Sciatic nerve (tissue), 2 donors: ENCODE results near the gene CAPN7. TPM values are rescaled to one million over a fixed set of nuclear protein-coding genes. Genes with fewer than 3 reads are reported as not detected.

Experiments used
- ATAC-seq: fragments of 200-7000 bp; cut with Tn5 transposase; one replicate; pipeline ENCODE4 v1.9.1; 2020; ENCODE audit warnings: mild to moderate bottlenecking, moderate library complexity
- DNase-seq: peaks from one replicate; pipeline ENCODE4 v3.0.0-alpha.2; 2020; ENCODE audit warnings: low spot score
- intact Hi-C: fragments of 100-400 bp; cut with DNase I; formaldehyde crosslinking; loops from one replicate; pipeline ENCODE4 v1.14.2; 2022
- total RNA-seq: library from RNA; stranded (reverse); fragmentation: NEBNext Ultra II Directional; extraction: Animal tissue kit (Norgen Biotek cat#: 25700); gene quantifications from one replicate; pipeline ENCODE4 v1.2.1, GENCODE V29; 2021
- donor health status: DM: no; HTN: no; CAD: no.
- donor health status: DM: no; HTN: no; CAD: no.

CAPN7 gene
- total RNA-seq, 1 donor from 2014 or later: 68.4 TPM

DNA sequence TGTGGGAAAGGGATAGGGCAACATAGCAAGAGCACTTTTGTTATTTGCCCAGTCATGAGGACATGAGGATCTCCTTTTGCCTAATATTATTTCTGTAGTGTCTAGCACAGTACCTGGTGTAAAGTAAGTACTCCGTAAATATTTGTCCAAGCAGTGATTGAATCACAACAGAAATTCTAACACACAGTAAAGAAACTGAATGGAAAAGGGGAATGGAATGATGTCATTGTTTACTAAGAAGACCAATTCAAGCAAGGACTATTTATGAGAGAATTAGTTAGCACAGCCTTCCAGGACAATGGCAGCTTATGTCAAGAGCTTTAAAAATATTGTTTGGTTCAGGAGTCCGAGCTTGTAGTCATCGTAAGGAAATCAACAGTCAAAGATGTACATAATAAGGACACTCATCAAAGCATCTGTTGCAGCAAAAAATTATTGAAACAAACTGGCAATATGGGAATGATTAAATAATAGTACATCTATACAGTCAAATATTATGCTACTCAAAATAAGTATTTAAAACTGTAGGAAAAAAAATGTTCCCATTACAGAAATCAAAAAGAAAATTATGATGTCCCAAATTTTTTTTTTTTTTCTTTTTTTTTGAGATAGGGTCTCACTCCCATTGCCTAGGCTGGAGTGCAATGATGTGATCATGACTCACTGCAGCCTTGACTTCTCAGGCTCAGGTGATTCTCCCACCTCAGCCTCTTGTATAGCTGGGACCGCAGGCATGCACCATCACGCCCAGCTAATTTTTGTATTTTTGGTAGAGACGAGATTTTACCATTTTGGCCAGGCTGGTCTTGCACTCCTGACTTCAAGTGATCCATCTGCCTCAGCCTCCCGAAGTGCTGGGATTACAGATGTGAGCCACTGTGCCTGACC, 17.9 kb downstream of the CAPN7 start:
- DNase-seq (no peak), ATAC-seq (no peak)
- intact Hi-C loops: no loop called here

DNA sequence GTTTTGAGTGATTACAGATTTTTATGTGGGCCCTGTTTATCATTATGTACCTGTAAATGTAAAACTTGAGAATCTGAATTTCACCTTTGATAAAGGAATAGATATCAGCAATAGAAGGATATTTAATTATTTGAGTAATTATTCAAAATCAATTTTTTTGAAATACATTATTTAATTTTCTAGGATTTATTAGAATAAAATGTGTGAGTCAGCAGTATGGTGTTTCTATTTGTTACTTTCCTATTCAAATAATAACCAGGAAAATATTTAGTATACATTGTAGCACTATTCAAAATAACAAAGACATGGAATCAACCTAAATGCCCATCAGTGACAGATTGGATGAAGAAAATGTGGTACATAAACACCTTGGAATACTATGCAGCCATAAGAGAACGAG, 22.1 kb downstream of the CAPN7 start:
- no peak for ATAC-seq
- intact Hi-C loops: no loop called here
- DNase-seq: no peak

DNA sequence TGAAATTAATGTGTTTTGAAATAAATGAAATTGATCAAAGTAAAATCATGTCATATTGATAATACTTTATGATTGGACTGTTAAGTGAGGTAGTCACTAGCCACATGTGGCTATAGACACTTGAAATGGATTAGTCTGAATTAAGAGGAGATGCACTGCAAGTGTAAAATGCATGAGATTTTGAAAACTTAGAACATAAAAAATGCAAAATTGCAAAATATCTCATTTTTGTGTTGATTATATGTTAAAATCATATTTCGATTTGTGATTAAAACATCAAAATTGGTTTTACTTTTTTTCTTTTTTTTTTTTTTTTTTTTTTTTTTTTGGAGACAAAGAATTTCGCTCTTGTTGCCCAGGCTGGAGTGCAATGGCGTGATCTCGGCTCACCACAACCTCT, 23.2 kb downstream of the CAPN7 start:
- ATAC-seq: no peak
- DNase-seq: no peak
- intact Hi-C loops: no loop called here

DNA sequence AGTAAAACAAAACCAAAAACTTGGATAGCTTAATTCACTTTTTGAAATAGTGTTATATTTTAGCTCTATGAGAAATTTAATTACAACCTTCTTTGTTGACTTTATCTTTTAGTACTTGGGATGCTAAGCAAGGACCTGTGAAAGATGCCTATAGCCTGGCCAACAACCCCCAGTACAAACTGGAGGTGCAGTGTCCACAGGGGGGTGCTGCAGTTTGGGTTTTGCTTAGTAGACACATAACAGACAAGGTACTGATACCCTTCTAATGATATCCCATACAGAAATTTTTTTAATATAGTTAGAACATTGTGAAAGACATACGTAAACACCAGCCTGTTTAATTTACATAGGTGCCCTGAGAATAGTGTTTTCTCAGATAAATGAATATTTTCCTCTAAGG, 35.3 kb downstream of the CAPN7 start:
- DNase-seq: peak; percentile 66
- ATAC-seq: peak; percentile 86
- intact Hi-C loops: no loop called here

DNA sequence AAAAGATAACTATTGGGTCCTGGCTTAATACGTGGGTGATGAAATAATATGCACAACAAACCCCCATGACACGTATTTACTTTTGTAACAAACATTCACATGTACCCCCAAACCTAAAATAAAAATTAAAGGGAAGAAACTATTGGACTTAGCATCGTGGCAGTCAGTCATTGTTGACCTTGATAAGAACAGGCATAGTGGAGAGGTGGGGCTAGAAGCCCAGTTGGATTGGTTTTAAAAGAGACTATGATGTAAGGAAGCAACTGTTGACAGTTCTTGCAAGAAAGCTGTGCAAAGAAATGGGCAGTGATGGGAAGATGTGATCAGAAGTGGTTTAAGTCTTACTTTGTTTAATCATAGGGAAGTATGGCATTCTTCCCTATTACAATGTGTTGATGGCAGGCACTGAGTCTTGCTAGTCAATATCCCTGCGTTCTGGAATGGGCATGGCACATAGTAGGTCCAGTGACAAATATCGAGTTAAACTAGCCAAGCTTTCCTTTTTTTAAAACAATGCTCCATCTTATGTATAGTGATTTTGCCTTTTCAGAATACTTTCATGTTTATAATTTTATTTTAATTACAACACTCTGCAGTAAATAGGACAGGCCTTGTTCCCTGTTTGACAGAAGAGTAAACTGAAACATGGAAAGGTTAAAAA, 37.9 kb downstream of the CAPN7 start:
- intact Hi-C loops: no loop called here
- DNase-seq: no peak
- ATAC-seq: no peak

DNA sequence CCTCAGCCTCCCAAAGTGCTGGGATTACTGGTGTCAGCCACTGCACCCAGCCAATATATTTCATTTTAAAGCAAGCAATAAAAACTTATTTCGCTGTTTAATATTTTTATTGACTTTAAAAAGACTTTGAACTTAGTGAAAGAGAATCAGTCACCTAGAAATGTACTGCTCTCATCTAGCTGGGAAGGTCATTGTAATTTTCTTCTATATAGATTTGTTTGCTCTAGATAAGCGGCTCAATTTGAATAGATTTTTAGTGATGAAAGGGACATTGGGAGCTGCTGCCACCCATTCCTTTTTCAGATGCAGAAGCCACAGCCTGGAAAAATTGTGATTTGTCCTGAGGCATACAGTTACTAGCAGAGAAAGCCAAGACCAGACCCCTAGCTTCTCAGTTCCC, 40.1 kb downstream of the CAPN7 start:
- intact Hi-C loops: no loop called here
- ATAC-seq (no peak), DNase-seq (no peak)

DNA sequence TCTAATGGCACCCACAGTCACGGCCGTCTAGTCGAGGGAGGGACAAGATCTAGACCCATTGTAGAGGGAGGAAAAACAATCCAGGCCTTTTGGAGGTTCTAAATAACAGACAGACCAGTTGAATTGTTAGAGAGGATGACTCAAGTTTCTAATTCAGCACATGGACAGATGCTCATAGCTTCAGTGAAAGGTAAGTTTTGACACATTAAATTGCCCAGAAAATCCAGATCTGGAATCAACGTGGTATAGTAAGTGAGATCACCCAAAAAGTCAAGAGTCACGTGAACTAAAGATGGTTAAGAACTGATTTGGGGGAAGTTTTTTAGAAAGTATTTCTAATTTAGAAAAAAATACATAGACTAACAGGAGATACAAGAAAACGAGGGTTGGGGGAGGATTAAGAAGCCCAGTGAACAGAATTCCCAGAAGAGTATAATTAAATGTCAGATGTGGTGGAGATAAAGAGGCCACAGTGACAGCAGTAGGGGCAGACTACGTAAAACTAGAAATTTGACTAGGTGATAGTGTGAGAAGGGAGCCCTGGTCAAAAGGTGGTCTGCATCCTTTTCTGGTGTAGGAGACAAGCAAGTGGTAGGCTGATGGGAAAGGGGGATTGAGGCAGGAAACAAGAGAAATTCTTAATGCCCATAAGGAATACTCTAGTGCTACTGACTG, 47.1 kb downstream of the CAPN7 start:
- ATAC-seq: no peak
- intact Hi-C loops: no loop called here
- no peak for DNase-seq

DNA sequence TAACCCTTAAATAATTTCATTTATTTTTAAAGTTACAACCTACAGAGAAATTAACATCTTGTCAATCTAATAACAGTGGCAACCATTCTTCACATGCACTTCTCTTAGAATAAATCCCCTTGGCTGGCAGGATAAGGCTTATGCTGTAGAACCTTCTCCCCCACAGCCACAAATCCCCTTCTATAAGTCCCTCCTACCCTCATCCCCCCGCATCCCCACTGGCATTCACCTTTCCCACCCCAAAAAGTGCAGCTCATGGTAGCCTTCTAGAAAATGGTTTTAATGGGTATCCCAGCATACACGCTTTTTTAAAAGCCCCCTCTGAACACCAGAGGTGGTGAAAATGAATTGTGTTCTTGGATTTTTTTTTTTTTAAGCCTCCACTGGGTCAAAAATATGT, 49.2 kb downstream of the CAPN7 start:
- intact Hi-C loops: no loop called here
- ATAC-seq (no peak), DNase-seq (no peak)

DNA sequence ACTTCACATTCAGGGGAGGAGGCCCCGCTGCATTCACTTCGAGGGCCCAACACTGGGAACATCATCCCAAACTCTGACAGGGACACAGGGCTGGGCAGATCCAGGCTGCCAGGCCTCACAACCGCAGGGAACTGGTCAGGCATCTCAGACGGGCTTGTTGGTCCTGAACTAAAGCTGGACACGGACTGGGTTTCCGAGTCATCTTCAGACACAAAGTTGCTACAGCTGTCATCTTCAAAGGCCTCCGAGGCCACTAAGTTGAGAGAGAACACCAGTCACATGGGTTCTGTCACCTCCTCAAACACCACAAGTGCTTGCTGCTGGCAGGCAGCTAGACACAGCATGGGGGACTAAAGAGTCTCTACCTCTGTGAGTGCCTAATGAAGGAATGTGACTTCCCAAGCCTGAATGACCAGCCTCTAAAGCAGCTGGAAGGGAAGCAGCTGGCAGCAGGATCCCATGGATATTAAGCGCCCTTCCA, 50.9 kb downstream of the CAPN7 start:
- intact Hi-C loops: no loop called here

DNA sequence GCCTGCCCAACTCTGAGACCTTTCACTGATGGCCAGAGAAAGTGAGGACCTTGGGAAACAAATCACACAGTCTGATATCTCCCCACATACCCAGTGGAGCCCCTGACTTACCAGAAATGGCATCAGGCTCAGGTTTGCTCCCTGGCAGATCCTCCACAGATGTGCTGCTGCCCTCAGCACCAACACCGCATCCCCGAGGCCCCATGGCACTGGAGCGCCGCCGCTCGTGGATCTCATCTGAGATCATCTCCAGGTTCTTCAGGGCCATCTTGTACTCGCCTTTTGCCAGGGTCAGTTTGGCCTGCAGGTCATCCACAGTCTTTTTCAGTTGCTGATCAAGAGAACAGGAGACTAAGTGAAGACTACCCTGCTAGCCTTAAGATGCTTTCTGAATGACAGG, 52.7 kb downstream of the CAPN7 start:
- no peak for ATAC-seq
- peak; percentile 54 for DNase-seq
- intact Hi-C loops: no loop called here

More for the DNA sequence above, 50.9 kb downstream of the CAPN7 start:
- ATAC-seq (peak; percentile 29), DNase-seq (peak; percentile 54)

DNA sequence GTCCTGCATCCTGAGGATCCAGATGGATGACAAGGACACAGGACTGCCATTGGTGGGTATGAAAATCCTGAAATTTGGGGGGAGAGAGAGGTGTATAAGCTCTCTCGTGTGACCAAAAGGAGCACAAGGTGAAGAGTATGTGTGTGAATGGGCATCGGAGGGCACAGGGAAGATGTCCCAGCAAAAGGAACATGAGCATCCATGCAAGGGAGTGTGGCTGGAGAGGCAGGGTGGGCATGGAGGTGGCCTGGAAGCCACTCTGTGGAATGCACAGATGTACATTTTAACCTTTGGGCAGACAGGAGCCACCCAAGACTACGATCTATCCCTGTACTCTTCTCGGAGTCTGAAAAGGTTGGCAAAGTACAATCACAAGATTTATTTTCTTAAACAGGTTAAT, 54.5 kb downstream of the CAPN7 start:
- no peak for DNase-seq
- intact Hi-C loops: no loop called here
- ATAC-seq: no peak

DNA sequence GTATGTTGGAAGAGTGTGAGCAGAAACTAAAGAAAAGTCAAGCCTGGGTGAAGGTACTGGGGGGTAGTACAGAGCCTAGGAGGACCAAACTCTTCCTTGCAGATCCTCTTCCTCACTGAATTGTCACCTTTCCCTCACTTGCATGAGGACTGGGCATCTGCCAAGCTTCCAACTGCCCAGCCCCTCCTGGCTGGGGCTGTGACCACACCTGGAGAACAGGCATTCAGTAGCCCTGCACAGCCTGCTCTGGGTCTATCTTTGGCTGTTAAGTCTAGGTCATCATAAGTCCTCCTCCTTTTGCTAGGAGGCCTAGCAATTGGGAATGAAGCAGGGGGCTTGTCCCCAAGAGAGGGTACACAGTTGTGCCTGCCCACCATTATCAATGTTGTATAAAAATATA, 55.2 kb downstream of the CAPN7 start:
- DNase-seq: peak; percentile 50
- intact Hi-C loops: no loop called here
- ATAC-seq: no peak

DNA sequence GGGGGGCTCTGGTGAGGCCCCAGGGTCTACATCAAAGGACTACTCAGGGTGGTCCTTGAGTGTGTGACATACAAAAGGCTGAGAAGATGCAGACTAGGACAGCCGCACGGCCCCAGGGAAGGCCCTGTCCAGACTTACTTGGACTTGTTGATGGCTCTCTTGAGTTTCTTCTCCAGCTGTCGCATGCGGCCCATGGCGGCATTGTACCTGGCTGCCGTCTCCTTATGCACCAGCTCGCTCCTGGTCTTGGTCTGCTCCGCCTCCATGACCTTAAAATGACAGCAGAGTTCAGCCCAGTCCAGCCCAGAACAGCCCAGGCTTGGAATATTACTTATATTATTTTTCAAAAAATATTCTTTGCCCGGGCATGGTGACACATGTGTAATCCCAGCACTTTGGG, 56.0 kb downstream of the CAPN7 start:
- intact Hi-C loops: no loop called here
- ATAC-seq (no peak), DNase-seq (peak; percentile 54)

DNA sequence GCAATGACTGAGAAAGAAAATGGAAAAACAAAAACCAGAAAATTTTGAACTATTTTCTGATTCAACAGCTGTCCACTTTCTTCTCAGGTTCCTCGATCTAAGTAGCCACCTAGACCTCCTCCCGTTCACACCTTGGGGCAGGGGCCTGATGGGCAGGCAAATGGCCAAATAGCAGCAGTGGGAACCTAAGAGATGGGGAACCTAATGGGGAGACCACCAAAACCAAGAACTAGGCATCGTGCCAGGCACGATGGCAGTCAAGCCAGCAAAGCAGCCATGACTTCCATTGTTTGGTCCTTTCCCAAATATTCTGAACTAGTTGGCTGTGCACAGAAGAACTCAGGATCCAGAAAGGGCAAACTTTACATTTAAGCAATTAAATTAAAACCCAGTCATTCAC, 57.1 kb downstream of the CAPN7 start:
- no peak for ATAC-seq
- peak; percentile 57 for DNase-seq
- intact Hi-C loops: no loop called here

DNA sequence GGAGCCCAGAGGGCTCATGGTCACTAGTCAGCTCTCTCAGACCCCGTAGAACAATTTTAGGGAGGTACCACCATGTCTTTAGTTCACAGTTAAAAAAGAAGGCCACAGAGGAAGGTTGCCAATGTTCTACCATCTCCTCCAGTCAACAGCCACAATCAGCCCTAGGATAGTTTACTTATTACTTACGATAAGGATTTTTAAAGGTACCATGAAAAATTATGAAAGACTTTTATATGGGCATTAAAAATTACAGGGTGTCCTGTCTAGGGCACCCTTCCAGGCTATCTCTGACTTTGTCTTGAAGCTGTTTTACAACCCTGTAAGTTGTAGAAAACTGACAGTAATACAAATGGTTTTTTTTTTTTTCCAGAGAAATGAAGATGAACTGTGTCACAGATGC, 57.9 kb downstream of the CAPN7 start:
- intact Hi-C loops: no loop called here
- ATAC-seq (no peak), DNase-seq (no peak)

DNA sequence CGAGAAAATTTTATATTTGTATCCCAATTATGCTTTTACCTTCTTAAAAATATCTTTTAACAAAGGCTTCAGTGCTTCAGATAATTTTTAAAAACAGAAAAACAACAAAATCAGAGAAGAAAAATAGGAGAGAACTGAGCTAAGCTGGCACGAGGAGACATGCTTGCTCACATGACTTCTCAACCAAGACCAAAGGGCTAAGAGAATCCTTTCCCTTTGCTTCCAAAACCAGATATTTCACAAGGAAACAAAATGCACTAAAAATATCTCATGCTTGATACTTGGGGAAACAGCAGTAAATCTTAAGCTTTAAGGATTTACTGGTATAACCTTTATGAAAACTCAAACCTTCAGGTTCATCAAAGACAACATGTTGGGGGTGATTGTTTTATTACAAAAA, 58.4 kb downstream of the CAPN7 start:
- no peak for DNase-seq
- intact Hi-C loops: no loop called here
- ATAC-seq: no peak

DNA sequence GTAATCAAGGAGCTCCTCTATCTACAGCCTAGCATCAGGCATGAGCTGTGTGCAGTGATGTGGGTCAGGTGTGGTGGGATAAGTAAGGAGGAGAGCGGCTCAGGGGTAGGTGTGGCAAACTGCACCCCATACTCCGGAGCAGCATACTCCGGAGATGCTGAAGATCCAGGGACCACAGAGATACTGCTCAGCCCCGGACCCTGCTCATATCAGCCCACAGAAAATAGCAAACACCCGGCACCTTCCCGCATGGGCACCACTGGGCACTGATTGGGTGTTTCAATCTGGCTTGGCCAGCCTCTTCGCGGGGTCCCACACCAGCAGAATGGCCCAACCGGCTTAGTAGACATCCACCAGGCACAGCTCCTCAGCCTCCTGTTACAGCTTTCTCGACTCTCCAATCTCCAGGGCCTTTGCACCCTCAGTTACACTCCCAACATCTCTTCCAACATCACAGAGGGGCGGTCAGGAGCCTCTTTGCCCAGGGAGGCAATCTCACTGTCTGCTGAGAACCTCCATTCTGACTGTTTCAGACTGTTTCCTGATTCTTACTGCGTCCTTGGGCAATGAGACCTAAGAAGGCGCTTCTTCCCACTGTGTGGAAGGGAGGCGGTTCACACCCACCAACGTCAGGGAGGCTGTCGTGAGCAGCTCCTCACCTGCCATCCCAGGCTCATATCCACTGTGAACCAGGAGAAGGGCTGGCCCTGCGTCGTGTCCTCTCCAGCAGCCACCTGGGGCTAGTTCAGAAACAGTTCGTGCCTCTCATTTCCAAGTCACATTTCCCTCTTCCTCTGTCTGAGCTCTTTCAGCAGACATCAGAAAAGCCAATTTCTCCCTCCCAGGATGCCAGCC, 59.8 kb downstream of the CAPN7 start:
- peak; percentile 53 for DNase-seq
- intact Hi-C loops: loop anchor here (2.0 to 5.0 kb wide), 2 partner anchors 66 to 115 kb away; partner anchors contain the start of gene SH3BP5
- ATAC-seq: no peak

DNA sequence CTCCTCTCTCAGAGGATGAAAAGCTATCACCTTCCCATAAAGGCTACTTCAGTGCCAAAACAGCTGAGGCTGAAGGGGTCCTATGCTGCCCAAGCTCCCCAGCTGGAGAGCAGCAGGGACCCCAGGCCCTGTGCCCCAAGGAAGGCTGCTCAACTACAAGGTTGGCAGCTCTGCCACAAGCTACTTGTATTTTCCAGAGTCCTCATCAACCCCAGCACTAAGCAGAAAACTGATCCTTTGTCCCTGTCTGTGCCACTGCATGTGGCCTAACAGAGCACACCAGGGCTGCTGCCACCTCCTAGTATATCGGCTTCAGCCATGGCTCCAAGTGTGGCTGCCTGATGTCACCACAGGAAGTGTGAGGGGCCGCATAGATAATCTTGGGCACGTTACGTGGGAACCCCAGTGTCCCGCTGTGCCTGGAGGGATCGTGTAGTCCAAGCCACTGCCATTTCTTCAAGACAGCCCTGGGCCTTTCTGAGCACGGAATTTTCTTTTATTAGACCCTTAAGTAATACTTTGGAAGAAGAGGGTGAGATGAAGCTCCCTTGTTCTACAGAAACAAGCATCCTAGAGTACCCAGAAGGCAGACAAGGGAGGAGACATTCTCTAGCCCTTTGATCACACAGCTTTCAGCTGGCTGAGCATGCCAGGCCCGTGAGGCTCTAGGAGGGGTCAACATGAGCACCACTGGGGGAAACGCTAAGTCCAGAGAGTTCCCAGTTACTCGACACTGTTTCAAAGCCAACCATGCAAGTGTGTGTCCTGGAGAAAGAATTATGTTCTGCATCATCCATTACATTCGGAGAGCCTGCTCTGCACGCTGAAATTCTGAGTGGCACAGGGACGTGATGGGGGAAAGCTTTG, 60.7 kb downstream of the CAPN7 start:
- intact Hi-C loops: loop anchor here (2.0 to 5.0 kb wide), 2 partner anchors 66 to 114 kb away; partner anchors contain the start of gene SH3BP5
- no peak for ATAC-seq
- DNase-seq: no peak
